GM19043 (cell line): ENCODE data around the gene ZNF514.
"Not testable (repeated sequence)": the region's sequence is repeated elsewhere in the genome, so short reads cannot be mapped to it uniquely, and the experiment has no call there.

Source experiments
- ATAC-seq: cut with Tn5 transposase; IDR thresholded peaks from one replicate; pipeline ENCODE4 v1.9.1; 2021; ENCODE audit warnings: low read depth; ENCODE audit not compliant: unreplicated experiment

The ZNF514 gene

GRCh38 chr2:95159690-95160449, at the start of gene ZNF514:
Gene ZNF514 (minus strand): TSS chr2:95159848. CDS start chr2:95153253, 6,595 bp downstream.
- ATAC-seq = peak; percentile 84

GRCh38 chr2:95208106-95208505, 48.5 kb upstream of the ZNF514 start:
- no peak for ATAC-seq

- ATAC-seq = peak; percentile 93
Observed at GRCh38 chr2:95207111-95207961, 47.7 kb upstream of the ZNF514 start, which contains the start of gene ZNF892. Gene ZNF892 (plus strand): TSS chr2:95207521. CDS start chr2:95207816, 295 bp downstream.

GRCh38 chr2:95206096-95206495, 46.4 kb upstream of the ZNF514 start:
- ATAC-seq = no peak

GRCh38 chr2:95204396-95204795, 44.7 kb upstream of the ZNF514 start:
- no peak for ATAC-seq

GRCh38 chr2:95203911-95204310, 44.3 kb upstream of the ZNF514 start:
- no peak for ATAC-seq

GRCh38 chr2:95192956-95193355, 33.3 kb upstream of the ZNF514 start:
- not testable (repeated sequence) for ATAC-seq

- no peak for ATAC-seq
Observed at GRCh38 chr2:95185973-95186372, 26.3 kb upstream of the ZNF514 start.

- ATAC-seq = no peak
Observed at GRCh38 chr2:95185197-95185596, 25.5 kb upstream of the ZNF514 start.

GRCh38 chr2:95181774-95182173, 22.1 kb upstream of the ZNF514 start:
- no peak for ATAC-seq

- no peak for ATAC-seq
Observed at GRCh38 chr2:95179451-95179850, 19.8 kb upstream of the ZNF514 start.

- no peak for ATAC-seq
Observed at GRCh38 chr2:95174031-95174542, 14.4 kb upstream of the ZNF514 start.

GRCh38 chr2:95171902-95172301, 12.3 kb upstream of the ZNF514 start:
- ATAC-seq = no peak

- ATAC-seq = no peak
Observed at GRCh38 chr2:95166065-95166763, 6.6 kb upstream of the ZNF514 start.

GRCh38 chr2:95165371-95166064, 5.9 kb upstream of the ZNF514 start, which contains the start of gene ZNF2:
Gene ZNF2 (plus strand): TSS chr2:95165809. CDS start chr2:95176227, 10,418 bp downstream.
- ATAC-seq = peak; percentile 83

GRCh38 chr2:95165030-95165370, 5.4 kb upstream of the ZNF514 start:
- ATAC-seq = peak; percentile 12

GRCh38 chr2:95158891-95159619, 593 bp downstream of the ZNF514 start:
- peak; percentile 41 for ATAC-seq

- ATAC-seq = no peak
Observed at GRCh38 chr2:95158441-95158840, 1.2 kb downstream of the ZNF514 start.

GRCh38 chr2:95149397-95149984, 10.2 kb downstream of the ZNF514 start:
- ATAC-seq = no peak
